A673 (cell line): ENCODE measurements around the gene SPI1. TPM values are rescaled to one million over a fixed set of nuclear protein-coding genes. Genes with fewer than 3 reads are reported as not detected.

Experiments
- BruUV-seq: library from RNA; stranded (reverse); fragments of 400-500 nt; replicated peaks from 2 replicates; lab custom pipeline; 2021; lab: Mats Ljungman, UMichigan
- CTCF ChIA-PET: fragments of 300-600 bp; sonication (Branson Sonifier 250); formaldehyde crosslinking; loops from one replicate; lab custom pipeline; 2022; ENCODE audit warnings: antibody characterized with exemption; lab: Charles Lee
- POLR2A ChIA-PET: fragments of 300-600 bp; sonication (Branson Sonifier 250); formaldehyde crosslinking; loops from one replicate; lab custom pipeline; 2022; ENCODE audit warnings: antibody characterized with exemption; ENCODE audit not compliant: low non-redundant PET; lab: Charles Lee
- DNase-seq: peaks from one replicate; pipeline ENCODE4 v3.0.0-alpha.2; 2015; ENCODE audit warnings: low spot score
- H3K27ac ChIP-seq: fragments of 200-600 bp; sonication (generic); 2 replicates; pipeline ENCODE4 v1.5.1; 2016; ENCODE audit warnings: mixed run types, low read depth, mild to moderate bottlenecking, mixed read lengths, antibody characterized with exemption, low read length; ENCODE audit not compliant: poor library complexity, severe bottlenecking
- H3K27me3 ChIP-seq: fragments of 200-600 bp; sonication (generic); replicated peaks from 2 replicates; pipeline ENCODE4 v1.6.1; 2017; ENCODE audit warnings: mixed run types, low read depth, mild to moderate bottlenecking, mixed read lengths, antibody characterized with exemption, low read length; ENCODE audit not compliant: insufficient read depth, poor library complexity
- H3K36me3 ChIP-seq: fragments of 200-600 bp; sonication (generic); 2 replicates; pipeline ENCODE4 v1.6.1; 2016; ENCODE audit warnings: mixed run types, mild to moderate bottlenecking, mixed read lengths, antibody characterized with exemption, low read length; ENCODE audit not compliant: insufficient read depth, poor library complexity, severe bottlenecking
- H3K4me1 ChIP-seq: fragments of 200-600 bp; sonication (generic); 2 replicates; pipeline ENCODE4 v1.6.1; 2017; ENCODE audit warnings: mixed run types, mild to moderate bottlenecking, mixed read lengths, antibody characterized with exemption, low read length; ENCODE audit not compliant: insufficient read depth, poor library complexity, severe bottlenecking
- H3K4me3 ChIP-seq: fragments of 200-600 bp; sonication (generic); 2 replicates; pipeline ENCODE4 v1.5.1; 2016; ENCODE audit warnings: low read depth, mixed run types, mild to moderate bottlenecking, mixed read lengths, low read length; ENCODE audit not compliant: poor library complexity, severe bottlenecking
- H3K9me3 ChIP-seq: fragments of 200-600 bp; sonication (generic); 2 replicates; pipeline ENCODE4 v1.6.1; 2016; ENCODE audit warnings: mixed run types, low read depth, mild to moderate bottlenecking, mixed read lengths, antibody characterized with exemption, low read length; ENCODE audit not compliant: poor library complexity, severe bottlenecking
- CTCF ChIP-seq: fragments of 300-800, 200-600 bp; sonication (generic); conservative IDR thresholded peaks from 2 replicates; pipeline ENCODE4 v1.5.1; 2017; ENCODE audit warnings: low read depth, mild to moderate bottlenecking, antibody characterized with exemption, low read length, moderate library complexity, mixed read lengths
- EZH2 ChIP-seq: fragments of 200-600 bp; sonication (generic); IDR thresholded peaks from 2 replicates; pipeline ENCODE4 v1.6.1; 2017; ENCODE audit warnings: borderline replicate concordance, low read depth, mild to moderate bottlenecking, mixed read lengths, antibody characterized with exemption, low read length; ENCODE audit not compliant: poor library complexity, severe bottlenecking
- intact Hi-C: fragments of 100-400 bp; cut with micrococcal nuclease; formaldehyde crosslinking; loops from one replicate; pipeline ENCODE4 v1.10.0; 2022; ENCODE audit not compliant: unreplicated experiment
- total RNA-seq: library from RNA; stranded (reverse); gene quantifications from 2 replicates; pipeline ENCODE4 v1.2.3, GENCODE V29; 2021

SPI1 gene
- total RNA-seq, 1 experiment from 2014 or later, result not detected

- Histone ChIP-seq H3K9me3 (no peaks in the 10 kb centered on the region), H3K27me3 (no peaks in the 10 kb centered on the region), H3K36me3 (peaks cover 48% of the 10 kb centered on the region), H3K4me3 (no peak overlapping the region), H3K4me1 (no peaks in the 10 kb centered on the region), H3K27ac (no peak overlapping the region)
- ChIA-PET CTCF (no interaction called here), POLR2A (no interaction called here)
- intact Hi-C loops, result no loop called here
- BruUV-seq, result no TSS peak
- no peak for DNase-seq
- TF ChIP-seq CTCF (no peak), EZH2 (no peak)
Measured at GRCh38 chr11:47328449-47329390, 49.6 kb downstream of the SPI1 start.

- no peaks in the 10 kb centered on the region for H3K9me3 ChIP-seq
- TF ChIP-seq EZH2, result no peak
- no peak for TF ChIP-seq CTCF
- H3K27ac ChIP-seq, result no peak overlapping the region
- H3K4me3 ChIP-seq, result no peak overlapping the region
- CTCF ChIA-PET, result no interaction called here
- peaks cover 48% of the 10 kb centered on the region for H3K36me3 ChIP-seq
- DNase-seq, result no peak
- H3K27me3 ChIP-seq, result no peaks in the 10 kb centered on the region
- no peaks in the 10 kb centered on the region for H3K4me1 ChIP-seq
- intact Hi-C loops, result no loop called here
- POLR2A ChIA-PET, result no interaction called here
- no TSS peak for BruUV-seq
Measured at GRCh38 chr11:47327949-47328348, 50.4 kb downstream of the SPI1 start.

- no peaks in the 10 kb centered on the region for H3K4me1 ChIP-seq
- TF ChIP-seq EZH2 (no peak), CTCF (no peak)
- intact Hi-C loops, result no loop called here
- H3K9me3 ChIP-seq, result no peaks in the 10 kb centered on the region
- H3K4me3 ChIP-seq, result no peak overlapping the region
- no peak overlapping the region for H3K27ac ChIP-seq
- DNase-seq, result no peak
- CTCF ChIA-PET, result no interaction called here
- POLR2A ChIA-PET, result no interaction called here
- peaks cover 53% of the 10 kb centered on the region for H3K36me3 ChIP-seq
- no peaks in the 10 kb centered on the region for H3K27me3 ChIP-seq
- no TSS peak for BruUV-seq
Measured at GRCh38 chr11:47327025-47327424, 51.3 kb downstream of the SPI1 start.
